Thyroid gland (tissue), 4 donors: ENCODE results near the gene NPEPPS.
"Not testable (repeated sequence)": the region's sequence is repeated elsewhere in the genome, so short reads cannot be mapped to it uniquely, and the experiment has no call there.

Experiments
- POLR2A ChIP-seq, 2 donors: fragments of 450-650 bp; IDR thresholded peaks; one replicate each; pipeline ENCODE4 v1.6.1; 2017; ENCODE audit warnings: antibody characterized with exemption in 2 of 2, mild to moderate bottlenecking in 2 of 2, moderate library complexity in 1 of 2
- TF ChIP-seq, protein P1 (sequence below), 6 experiments: fragments of 200-600 bp in 3 of 6; fragments of 450-650 bp in 3 of 6; sonication (generic) in 3 of 6; IDR thresholded peaks; one replicate each; pipeline ENCODE4 v1.5.1; 2016 to 2019; ENCODE audit warnings: antibody characterized with exemption in 6 of 6, mild to moderate bottlenecking in 2 of 6, inconsistent platforms in 1 of 6, moderate library complexity in 1 of 6

GRCh38 chr17:47541676-47542075 is 10.8 kb downstream of the NPEPPS start:
- TF ChIP-seq, protein P1, sequence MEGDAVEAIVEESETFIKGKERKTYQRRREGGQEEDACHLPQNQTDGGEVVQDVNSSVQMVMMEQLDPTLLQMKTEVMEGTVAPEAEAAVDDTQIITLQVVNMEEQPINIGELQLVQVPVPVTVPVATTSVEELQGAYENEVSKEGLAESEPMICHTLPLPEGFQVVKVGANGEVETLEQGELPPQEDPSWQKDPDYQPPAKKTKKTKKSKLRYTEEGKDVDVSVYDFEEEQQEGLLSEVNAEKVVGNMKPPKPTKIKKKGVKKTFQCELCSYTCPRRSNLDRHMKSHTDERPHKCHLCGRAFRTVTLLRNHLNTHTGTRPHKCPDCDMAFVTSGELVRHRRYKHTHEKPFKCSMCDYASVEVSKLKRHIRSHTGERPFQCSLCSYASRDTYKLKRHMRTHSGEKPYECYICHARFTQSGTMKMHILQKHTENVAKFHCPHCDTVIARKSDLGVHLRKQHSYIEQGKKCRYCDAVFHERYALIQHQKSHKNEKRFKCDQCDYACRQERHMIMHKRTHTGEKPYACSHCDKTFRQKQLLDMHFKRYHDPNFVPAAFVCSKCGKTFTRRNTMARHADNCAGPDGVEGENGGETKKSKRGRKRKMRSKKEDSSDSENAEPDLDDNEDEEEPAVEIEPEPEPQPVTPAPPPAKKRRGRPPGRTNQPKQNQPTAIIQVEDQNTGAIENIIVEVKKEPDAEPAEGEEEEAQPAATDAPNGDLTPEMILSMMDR (IDR thresholded peaks at IDR 0.05): not testable (repeated sequence)
- TF ChIP-seq POLR2A (IDR thresholded peaks at IDR 0.05): not testable (repeated sequence)
